ENCODE data around the gene TSSK1B.
A peak's percentile ranks its signal among the peaks of the same experiment; 100 is the strongest.

Gene TSSK1B

GRCh38 chr5:113433071-113433470 is 1.7 kb downstream of the TSSK1B start:
- 88% methylated on average over 21 of the region's 21 CpGs for WGBS

GRCh38 chr5:113427871-113428574 is 6.8 kb downstream of the TSSK1B start:
- no peak overlapping the region for H2BK15ac ChIP-seq (ENCODE audit: low read depth, poor library complexity, severe bottlenecking)
- no peak overlapping the region for H2BK5ac ChIP-seq (ENCODE audit: low read depth, low read length, poor library complexity, severe bottlenecking)
- no peak overlapping the region for H3K18ac ChIP-seq (ENCODE audit: low read depth in 1 of 2, low read length in 2 of 2)
- no peak for DNase-seq
- H4K8ac ChIP-seq (ENCODE audit: low read length) = no peak overlapping the region
- H3K4ac ChIP-seq (ENCODE audit: low read depth in 1 of 2, low read length in 2 of 2) = no peak overlapping the region
- H3K27ac ChIP-seq (ENCODE audit: low read length, poor library complexity, severe bottlenecking) = no peak overlapping the region
- H3K4me2 ChIP-seq (ENCODE audit: low read length, poor library complexity, severe bottlenecking) = no peak overlapping the region
- no peak overlapping the region for H4K91ac ChIP-seq (ENCODE audit: low read length)
- H3K9ac ChIP-seq (ENCODE audit: low read length) = no peak overlapping the region
- H2BK12ac ChIP-seq (ENCODE audit: low read length in 2 of 2) = peak overlapping the region in 1 of 2 experiments; percentile 28
- no peaks in the 10 kb centered on the region for H3K9me3 ChIP-seq (ENCODE audit: control insufficient read depth, low read length)
- H2AK5ac ChIP-seq (ENCODE audit: low read length, severe bottlenecking) = no peak overlapping the region
- no peak overlapping the region for H2AFZ ChIP-seq (ENCODE audit: low read depth, low read length)
- no peak overlapping the region for H3K23ac ChIP-seq (ENCODE audit: low read length in 2 of 2)
- no peak overlapping the region for H2BK120ac ChIP-seq (ENCODE audit: low read depth, low read length)
- no peak overlapping the region for H3K4me3 ChIP-seq (ENCODE audit: insufficient read depth in 1 of 2, low read depth in 1 of 2, low read length in 2 of 2)
- H3K4me1 ChIP-seq (ENCODE audit: control insufficient read depth, insufficient read depth, low read depth, low read length) = no peaks in the 10 kb centered on the region
- no peaks in the 10 kb centered on the region for H3K36me3 ChIP-seq (ENCODE audit: control insufficient read depth in 1 of 2, insufficient read depth in 2 of 2, low read depth in 1 of 2, low read length in 2 of 2)
- whole genome bisulfite sequencing = 80% methylated on average over 3 of the region's 3 CpGs
- H3K14ac ChIP-seq (ENCODE audit: low read length in 2 of 2) = no peak overlapping the region
- H3K27me3 ChIP-seq (ENCODE audit: control insufficient read depth in 1 of 2, insufficient read depth in 1 of 2, low read length in 2 of 2) = no peaks in the 10 kb centered on the region
- no peaks in the 10 kb centered on the region for H3K79me1 ChIP-seq (replicated peaks; ENCODE audit: low read length, poor library complexity, severe bottlenecking)

More at GRCh38 chr5:113433071-113433470, 1.7 kb downstream of the TSSK1B start:
- Histone ChIP-seq H3K79me1 (replicated peaks; ENCODE audit: low read length, poor library complexity, severe bottlenecking) (no peaks in the 10 kb centered on the region), H3K4ac (ENCODE audit: low read depth in 1 of 2, low read length in 2 of 2) (no peak overlapping the region), H3K27me3 (ENCODE audit: control insufficient read depth in 1 of 2, insufficient read depth in 1 of 2, low read length in 2 of 2) (no peaks in the 10 kb centered on the region), H3K9me3 (ENCODE audit: control insufficient read depth, low read length) (no peaks in the 10 kb centered on the region), H4K8ac (ENCODE audit: low read length) (no peak overlapping the region), H2AFZ (ENCODE audit: low read depth, low read length) (no peak overlapping the region), H2BK12ac (ENCODE audit: low read length in 2 of 2) (no peak overlapping the region), H2BK120ac (ENCODE audit: low read depth, low read length) (no peak overlapping the region), H3K4me2 (ENCODE audit: low read length, poor library complexity, severe bottlenecking) (no peak overlapping the region), H2BK5ac (ENCODE audit: low read depth, low read length, poor library complexity, severe bottlenecking) (no peak overlapping the region), H3K36me3 (ENCODE audit: control insufficient read depth in 1 of 2, insufficient read depth in 2 of 2, low read depth in 1 of 2, low read length in 2 of 2) (peaks cover 0 to 3% of the 10 kb centered on the region in 2 experiments), H3K23ac (ENCODE audit: low read length in 2 of 2) (no peak overlapping the region), H3K4me3 (ENCODE audit: insufficient read depth in 1 of 2, low read depth in 1 of 2, low read length in 2 of 2) (no peak overlapping the region), H3K18ac (ENCODE audit: low read depth in 1 of 2, low read length in 2 of 2) (no peak overlapping the region), H3K27ac (ENCODE audit: low read length, poor library complexity, severe bottlenecking) (no peak overlapping the region), H4K91ac (ENCODE audit: low read length) (no peak overlapping the region), H2BK15ac (ENCODE audit: low read depth, poor library complexity, severe bottlenecking) (no peak overlapping the region), H3K4me1 (ENCODE audit: control insufficient read depth, insufficient read depth, low read depth, low read length) (no peaks in the 10 kb centered on the region), H2AK5ac (ENCODE audit: low read length, severe bottlenecking) (no peak overlapping the region), H3K14ac (ENCODE audit: low read length in 2 of 2) (no peak overlapping the region), H3K9ac (ENCODE audit: low read length) (no peak overlapping the region)
- DNase-seq = no peak

GRCh38 chr5:113425909-113426308 is 8.9 kb downstream of the TSSK1B start:
- Histone ChIP-seq H2BK15ac (ENCODE audit: low read depth, poor library complexity, severe bottlenecking) (no peak overlapping the region), H4K8ac (ENCODE audit: low read length) (no peak overlapping the region), H3K23ac (ENCODE audit: low read length in 2 of 2) (no peak overlapping the region), H3K27ac (ENCODE audit: low read length, poor library complexity, severe bottlenecking) (no peak overlapping the region), H2BK12ac (ENCODE audit: low read length in 2 of 2) (no peak overlapping the region), H3K4me1 (ENCODE audit: control insufficient read depth, insufficient read depth, low read depth, low read length) (no peaks in the 10 kb centered on the region), H3K4ac (ENCODE audit: low read depth in 1 of 2, low read length in 2 of 2) (no peak overlapping the region), H3K4me3 (ENCODE audit: insufficient read depth in 1 of 2, low read depth in 1 of 2, low read length in 2 of 2) (no peak overlapping the region), H2BK120ac (ENCODE audit: low read depth, low read length) (no peak overlapping the region), H3K27me3 (ENCODE audit: control insufficient read depth in 1 of 2, insufficient read depth in 1 of 2, low read length in 2 of 2) (no peaks in the 10 kb centered on the region), H3K9me3 (ENCODE audit: control insufficient read depth, low read length) (no peaks in the 10 kb centered on the region), H2AK5ac (ENCODE audit: low read length, severe bottlenecking) (no peak overlapping the region), H3K79me1 (replicated peaks; ENCODE audit: low read length, poor library complexity, severe bottlenecking) (no peaks in the 10 kb centered on the region), H3K14ac (ENCODE audit: low read length in 2 of 2) (no peak overlapping the region), H3K9ac (ENCODE audit: low read length) (no peak overlapping the region), H3K18ac (ENCODE audit: low read depth in 1 of 2, low read length in 2 of 2) (no peak overlapping the region), H3K36me3 (ENCODE audit: control insufficient read depth in 1 of 2, insufficient read depth in 2 of 2, low read depth in 1 of 2, low read length in 2 of 2) (no peaks in the 10 kb centered on the region), H2AFZ (ENCODE audit: low read depth, low read length) (no peak overlapping the region), H3K4me2 (ENCODE audit: low read length, poor library complexity, severe bottlenecking) (no peak overlapping the region), H2BK5ac (ENCODE audit: low read depth, low read length, poor library complexity, severe bottlenecking) (no peak overlapping the region), H4K91ac (ENCODE audit: low read length) (no peak overlapping the region)
- DNase-seq = no peak
- WGBS = 89% methylated on average over 3 of the region's 3 CpGs

- Histone ChIP-seq H3K4me1 (ENCODE audit: control insufficient read depth, insufficient read depth, low read depth, low read length) (no peaks in the 10 kb centered on the region), H3K14ac (ENCODE audit: low read length in 2 of 2) (no peak overlapping the region), H2AK5ac (ENCODE audit: low read length, severe bottlenecking) (no peak overlapping the region), H3K36me3 (ENCODE audit: control insufficient read depth in 1 of 2, insufficient read depth in 2 of 2, low read depth in 1 of 2, low read length in 2 of 2) (no peaks in the 10 kb centered on the region), H4K91ac (ENCODE audit: low read length) (no peak overlapping the region), H2BK5ac (ENCODE audit: low read depth, low read length, poor library complexity, severe bottlenecking) (no peak overlapping the region), H3K27me3 (ENCODE audit: control insufficient read depth in 1 of 2, insufficient read depth in 1 of 2, low read length in 2 of 2) (no peaks in the 10 kb centered on the region), H3K9me3 (ENCODE audit: control insufficient read depth, low read length) (no peaks in the 10 kb centered on the region), H2BK120ac (ENCODE audit: low read depth, low read length) (no peak overlapping the region), H3K18ac (ENCODE audit: low read depth in 1 of 2, low read length in 2 of 2) (no peak overlapping the region), H3K27ac (ENCODE audit: low read length, poor library complexity, severe bottlenecking) (no peak overlapping the region), H3K9ac (ENCODE audit: low read length) (no peak overlapping the region), H3K4me3 (ENCODE audit: insufficient read depth in 1 of 2, low read depth in 1 of 2, low read length in 2 of 2) (no peak overlapping the region), H4K8ac (ENCODE audit: low read length) (no peak overlapping the region), H3K4me2 (ENCODE audit: low read length, poor library complexity, severe bottlenecking) (no peak overlapping the region), H2BK12ac (ENCODE audit: low read length in 2 of 2) (no peak overlapping the region), H3K23ac (ENCODE audit: low read length in 2 of 2) (peak overlapping the region in 1 of 2 experiments; percentile 90), H2BK15ac (ENCODE audit: low read depth, poor library complexity, severe bottlenecking) (no peak overlapping the region), H3K79me1 (replicated peaks; ENCODE audit: low read length, poor library complexity, severe bottlenecking) (no peaks in the 10 kb centered on the region), H3K4ac (ENCODE audit: low read depth in 1 of 2, low read length in 2 of 2) (no peak overlapping the region), H2AFZ (ENCODE audit: low read depth, low read length) (no peak overlapping the region)
- DNase-seq = no peak
- WGBS = 87% methylated on average over 2 of the region's 2 CpGs
Measured at GRCh38 chr5:113421693-113422092, 13.1 kb downstream of the TSSK1B start.

Measured in mesenchymal stem cell (in vitro differentiated cells and primary cell).